PC-3 (cell line): ENCODE measurements around the gene ULK4. TPM values are rescaled to one million over a fixed set of nuclear protein-coding genes. Genes with fewer than 3 reads are reported as not detected.

Experiments
- ATAC-seq: fragments of 200-7000 bp; cut with Tn5 transposase; 2 replicates; pipeline ENCODE4 v1.9.1; 2020; ENCODE audit warnings: mild to moderate bottlenecking, moderate library complexity
- BruUV-seq: library from RNA; stranded (reverse); fragments of 400-500 nt; replicated peaks from 2 replicates; lab custom pipeline; 2021; lab: Mats Ljungman, UMichigan
- CTCF ChIA-PET: fragments of 300-600 bp; sonication (Branson Sonifier 250); formaldehyde crosslinking; loops from one replicate; lab custom pipeline; 2022; ENCODE audit warnings: antibody characterized with exemption; lab: Charles Lee
- POLR2A ChIA-PET: fragments of 300-600 bp; sonication (Branson Sonifier 250); formaldehyde crosslinking; loops from one replicate; lab custom pipeline; 2022; ENCODE audit warnings: antibody characterized with exemption; ENCODE audit not compliant: unreplicated experiment; lab: Charles Lee
- DNase-seq: peaks from one replicate; pipeline ENCODE4 v3.0.0-alpha.2; 2015
- H2AFZ ChIP-seq: fragments of 300-600 bp; sonication (generic); 2 replicates; pipeline ENCODE4 v1.6.0; 2016; ENCODE audit warnings: antibody characterized with exemption, low read length
- H3F3A ChIP-seq: fragments of 300-600 bp; sonication (generic); one replicate; pipeline ENCODE4 v1.6.0; 2017; ENCODE audit warnings: antibody characterized with exemption, low read length, control low read depth, mild to moderate bottlenecking; ENCODE audit not compliant: unreplicated experiment
- H3K27ac ChIP-seq: fragments of 300-600 bp; sonication (generic); 2 replicates; pipeline ENCODE4 v1.5.1; 2016; ENCODE audit warnings: mild to moderate bottlenecking, low read length
- H3K27me3 ChIP-seq: fragments of 300-600 bp; sonication (generic); 2 replicates; pipeline ENCODE4 v1.6.1; 2016; ENCODE audit warnings: low read length, mixed read lengths
- H3K36me3 ChIP-seq: fragments of 300-600 bp; sonication (generic); 2 replicates; pipeline ENCODE4 v1.6.1; 2016; ENCODE audit warnings: low read depth, mixed run types, low read length, mixed read lengths
- H3K4me1 ChIP-seq: fragments of 300-600 bp; sonication (generic); 2 replicates; pipeline ENCODE4 v1.5.1; 2016; ENCODE audit warnings: low read length; ENCODE audit not compliant: insufficient read depth
- H3K4me2 ChIP-seq: fragments of 300-600 bp; sonication (generic); 2 replicates; pipeline ENCODE4 v1.6.0; 2016; ENCODE audit warnings: low read length
- H3K4me3 ChIP-seq: fragments of 300-600 bp; sonication (generic); 2 replicates; pipeline ENCODE4 v1.5.1; 2016; ENCODE audit warnings: mild to moderate bottlenecking, low read length, mixed read lengths
- H3K79me2 ChIP-seq: fragments of 300-600 bp; sonication (generic); 2 replicates; pipeline ENCODE4 v1.6.1; 2017; ENCODE audit warnings: low read length, mixed read lengths
- H3K9ac ChIP-seq: fragments of 300-600 bp; sonication (generic); 2 replicates; pipeline ENCODE4 v1.6.0; 2016; ENCODE audit warnings: mild to moderate bottlenecking, low read length
- H3K9me2 ChIP-seq: fragments of 300-600 bp; sonication (generic); replicated peaks from 2 replicates; pipeline ENCODE4 v1.6.1; 2016; ENCODE audit warnings: mixed run types, low read length, mixed read lengths
- H3K9me3 ChIP-seq: fragments of 300-600 bp; sonication (generic); 2 replicates; pipeline ENCODE4 v1.6.1; 2016; ENCODE audit warnings: low read length, mixed read lengths
- H4K20me1 ChIP-seq: fragments of 300-600 bp; sonication (generic); 2 replicates; pipeline ENCODE4 v1.6.1; 2016; ENCODE audit warnings: low read length, mixed read lengths
- CTCF ChIP-seq: fragments of 300-600 bp; sonication (generic); conservative IDR thresholded peaks from 2 replicates; pipeline ENCODE4 v1.5.1; 2017; ENCODE audit warnings: antibody characterized with exemption, low read depth, mild to moderate bottlenecking, low read length
- EZH2 ChIP-seq: fragments of 300-600 bp; sonication (generic); IDR thresholded peaks from one replicate; pipeline ENCODE4 v1.6.1; 2017; ENCODE audit warnings: antibody characterized with exemption, mild to moderate bottlenecking, low read length; ENCODE audit not compliant: unreplicated experiment
- EZH2phosphoT487 ChIP-seq: fragments of 300-600 bp; sonication (generic); IDR thresholded peaks from 2 replicates; pipeline ENCODE4 v1.6.1; 2018; ENCODE audit warnings: mild to moderate bottlenecking, antibody characterized with exemption, low read length, borderline replicate concordance
- intact Hi-C: fragments of 100-400 bp; cut with micrococcal nuclease; formaldehyde crosslinking; loops from 2 replicates; pipeline ENCODE4 v1.9.0; 2023
- total RNA-seq: library from RNA; depleted of rRNA; stranded (reverse); fragments of >200 nt; gene quantifications from 2 replicates; pipeline ENCODE4 v1.2.3, GENCODE V29; 2014

Gene ULK4
- total RNA-seq, 1 experiment from 2014 or later: 4.8 TPM

DNA sequence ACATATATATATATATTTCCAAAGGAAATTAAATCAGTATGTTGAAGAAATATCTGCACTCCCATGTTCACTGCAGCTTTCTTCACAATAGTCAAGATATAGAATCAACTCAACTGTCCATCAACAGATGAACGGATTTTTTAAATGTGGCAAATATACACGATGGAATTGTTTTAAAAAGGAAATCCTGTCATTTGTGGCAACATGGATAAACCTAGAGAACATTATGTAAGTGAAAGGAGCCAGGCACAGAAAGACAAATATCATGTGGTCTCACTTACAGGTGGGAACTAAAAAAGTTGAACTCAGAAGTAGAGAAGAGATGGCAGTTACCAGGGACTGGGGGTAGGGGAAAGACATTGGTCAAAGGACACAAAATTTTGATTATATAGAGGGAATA lies 253.7 kb downstream of the ULK4 start:
- Histone ChIP-seq H3K9me2 (no peaks in the 10 kb centered on the region), H4K20me1 (no peaks in the 10 kb centered on the region), H3K9me3 (no peaks in the 10 kb centered on the region), H3K79me2 (no peaks in the 10 kb centered on the region), H3K27ac (no peak overlapping the region), H2AFZ (no peak overlapping the region), H3K27me3 (no peaks in the 10 kb centered on the region), H3F3A (no peaks in the 10 kb centered on the region), H3K4me2 (no peak overlapping the region), H3K4me1 (no peaks in the 10 kb centered on the region), H3K4me3 (no peak overlapping the region), H3K9ac (no peak overlapping the region), H3K36me3 (no peaks in the 10 kb centered on the region)
- intact Hi-C loops: no loop called here
- no peak for TF ChIP-seq CTCF
- no peak for TF ChIP-seq EZH2phosphoT487
- BruUV-seq: no TSS peak
- no peak for ATAC-seq
- DNase-seq: no peak
- POLR2A ChIA-PET: no interaction called here
- CTCF ChIA-PET: no interaction called here

DNA sequence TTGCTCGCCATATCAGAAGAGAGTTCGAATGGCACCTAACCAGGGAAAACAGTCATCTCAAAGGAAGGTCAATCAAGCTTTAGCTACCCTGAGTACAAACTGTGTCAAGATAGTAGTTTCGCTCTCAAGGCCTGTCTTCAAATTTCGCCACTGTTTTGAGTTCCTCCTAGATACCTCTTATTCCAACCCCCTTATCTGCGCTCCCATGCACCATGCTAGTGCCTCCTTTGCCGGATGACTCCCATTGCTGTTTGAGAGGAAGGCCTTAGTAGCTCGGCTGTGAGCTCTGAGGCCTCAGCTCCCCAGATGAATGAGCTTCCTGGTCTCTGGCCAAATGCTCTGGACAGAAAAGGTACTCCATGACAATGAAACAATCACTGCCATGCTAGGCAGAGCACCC lies 256.0 kb downstream of the ULK4 start:
- CTCF ChIA-PET: no interaction called here
- intact Hi-C loops: no loop called here
- DNase-seq: no peak

DNA sequence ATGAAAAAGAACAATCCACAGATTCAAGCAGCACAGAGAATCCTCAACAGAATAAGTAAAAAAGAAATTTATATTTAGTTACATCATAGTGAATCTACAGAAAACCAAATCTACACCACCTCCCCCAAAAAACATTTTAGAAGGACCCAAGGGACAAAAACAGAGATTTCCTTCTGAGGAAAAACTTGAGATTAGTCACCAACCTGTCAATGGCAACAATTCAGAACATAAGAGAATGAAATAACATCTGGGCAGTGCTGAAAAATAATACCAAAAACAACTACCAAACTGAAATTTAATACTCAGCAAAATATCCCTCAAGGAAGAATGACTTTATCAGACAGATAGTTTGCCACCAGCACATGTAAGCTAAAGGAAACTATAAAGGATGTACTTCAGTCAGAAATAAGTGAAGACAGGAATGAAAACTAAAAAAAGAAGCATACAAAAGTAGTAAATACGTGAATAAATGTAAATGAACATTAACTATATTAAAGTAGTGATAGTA lies 260.7 kb downstream of the ULK4 start:
- Histone ChIP-seq H3K4me3 (no peak overlapping the region), H3K4me1 (no peaks in the 10 kb centered on the region), H3K4me2 (no peak overlapping the region), H3K79me2 (no peaks in the 10 kb centered on the region), H4K20me1 (no peaks in the 10 kb centered on the region), H3F3A (no peaks in the 10 kb centered on the region), H3K9ac (no peak overlapping the region), H3K27me3 (no peaks in the 10 kb centered on the region), H3K9me2 (no peaks in the 10 kb centered on the region), H3K27ac (no peak overlapping the region), H3K9me3 (no peaks in the 10 kb centered on the region), H3K36me3 (no peaks in the 10 kb centered on the region), H2AFZ (no peak overlapping the region)
- no TSS peak for BruUV-seq
- no peak for DNase-seq
- ATAC-seq: no peak
- ChIA-PET POLR2A (no interaction called here), CTCF (no interaction called here)
- TF ChIP-seq EZH2phosphoT487: no peak
- TF ChIP-seq EZH2: no peak
- no peak for TF ChIP-seq CTCF
- intact Hi-C loops: no loop called here

More for the DNA sequence above, 256.0 kb downstream of the ULK4 start:
- no peaks in the 10 kb centered on the region for H3K36me3 ChIP-seq
- no peaks in the 10 kb centered on the region for H4K20me1 ChIP-seq
- H2AFZ ChIP-seq: no peak overlapping the region
- H3F3A ChIP-seq: no peaks in the 10 kb centered on the region
- TF ChIP-seq EZH2 (no peak), CTCF (no peak), EZH2phosphoT487 (no peak)
- H3K4me2 ChIP-seq: no peak overlapping the region
- H3K9me2 ChIP-seq: no peaks in the 10 kb centered on the region
- H3K27ac ChIP-seq: no peak overlapping the region
- H3K79me2 ChIP-seq: no peaks in the 10 kb centered on the region
- H3K4me1 ChIP-seq: no peaks in the 10 kb centered on the region
- no peak overlapping the region for H3K4me3 ChIP-seq
- BruUV-seq: no TSS peak
- ATAC-seq: no peak
- no peak overlapping the region for H3K9ac ChIP-seq
- no peaks in the 10 kb centered on the region for H3K9me3 ChIP-seq
- no peaks in the 10 kb centered on the region for H3K27me3 ChIP-seq
- POLR2A ChIA-PET: no interaction called here
